ENCODE measurements around the gene NUP214. TPM values are rescaled to one million over a fixed set of nuclear protein-coding genes. Genes with fewer than 3 reads are reported as not detected.

The NUP214 gene
- polyA plus RNA-seq, 1 donor from 2014 or later, result 15.0 TPM

GRCh38 chr9:131193051-131193450 is 67.7 kb downstream of the NUP214 start:
- Histone ChIP-seq H3K4me3 (ENCODE audit: low read length) (no peak overlapping the region), H3K36me3 (ENCODE audit: insufficient read depth, low read length) (no peaks in the 10 kb centered on the region)

GRCh38 chr9:131194762-131195161 is 69.4 kb downstream of the NUP214 start:
- H2AFZ ChIP-seq (ENCODE audit: low read depth, low read length), result no peak overlapping the region
- TF ChIP-seq REST (IDR thresholded peaks at IDR 0.05; ENCODE audit: borderline replicate concordance), result no peak
- TF ChIP-seq CTCF (IDR thresholded peaks at IDR 0.05; ENCODE audit: poor library complexity, severe bottlenecking), result no peak
- no peak for TF ChIP-seq RAD21 (conservative IDR thresholded peaks at IDR 0.05)
- no peak for TF ChIP-seq TAF1 (IDR thresholded peaks at IDR 0.05; ENCODE audit: low read depth)
- TF ChIP-seq POLR2AphosphoS5 (IDR thresholded peaks at IDR 0.05), result no peak
- no peak for TF ChIP-seq MXI1 (conservative IDR thresholded peaks at IDR 0.05; ENCODE audit: poor library complexity, severe bottlenecking)
- TF ChIP-seq SMC3 (conservative IDR thresholded peaks at IDR 0.05; ENCODE audit: poor library complexity), result no peak
- no peak for TF ChIP-seq EZH2 (IDR thresholded peaks at IDR 0.05; ENCODE audit: borderline replicate concordance, insufficient read depth, low read length, poor library complexity, severe bottlenecking)
- no peak for TF ChIP-seq EP300 (conservative IDR thresholded peaks at IDR 0.05; ENCODE audit: poor library complexity, severe bottlenecking)
- peaks cover 8% of the 10 kb centered on the region for H3K36me3 ChIP-seq (ENCODE audit: insufficient read depth, low read length)
- H3F3A ChIP-seq (ENCODE audit: insufficient read depth, low read length, poor library complexity, severe bottlenecking), result no peaks in the 10 kb centered on the region
- H3K9me3 ChIP-seq (ENCODE audit: low read length), result no peaks in the 10 kb centered on the region
- no peaks in the 10 kb centered on the region for H4K20me1 ChIP-seq (ENCODE audit: insufficient read depth)
- no peaks in the 10 kb centered on the region for H3K27me3 ChIP-seq (ENCODE audit: insufficient read depth, low read depth, low read length)
- H3K4me3 ChIP-seq (ENCODE audit: low read length), result no peak overlapping the region
- no peaks in the 10 kb centered on the region for H3K79me2 ChIP-seq (replicated peaks; ENCODE audit: insufficient read depth, low read length)
- H3K9me2 ChIP-seq (ENCODE audit: insufficient read depth, low read length), result no peaks in the 10 kb centered on the region
- H3K4me2 ChIP-seq (ENCODE audit: low read length), result no peak overlapping the region
- H3K27ac ChIP-seq (ENCODE audit: low read length), result no peak overlapping the region
- H3K9ac ChIP-seq (ENCODE audit: low read length), result no peak overlapping the region

More at GRCh38 chr9:131193051-131193450, 67.7 kb downstream of the NUP214 start:
- H3K4me2 ChIP-seq (ENCODE audit: low read length), result no peak overlapping the region
- H3K27me3 ChIP-seq (ENCODE audit: insufficient read depth, low read depth, low read length), result no peaks in the 10 kb centered on the region
- no peak for TF ChIP-seq POLR2AphosphoS5 (IDR thresholded peaks at IDR 0.05)
- TF ChIP-seq MXI1 (conservative IDR thresholded peaks at IDR 0.05; ENCODE audit: poor library complexity, severe bottlenecking), result no peak
- no peaks in the 10 kb centered on the region for H3F3A ChIP-seq (ENCODE audit: insufficient read depth, low read length, poor library complexity, severe bottlenecking)
- no peaks in the 10 kb centered on the region for H4K20me1 ChIP-seq (ENCODE audit: insufficient read depth)
- H2AFZ ChIP-seq (ENCODE audit: low read depth, low read length), result no peak overlapping the region
- no peaks in the 10 kb centered on the region for H3K9me2 ChIP-seq (ENCODE audit: insufficient read depth, low read length)
- H3K79me2 ChIP-seq (replicated peaks; ENCODE audit: insufficient read depth, low read length), result no peaks in the 10 kb centered on the region
- H3K9me3 ChIP-seq (ENCODE audit: low read length), result no peaks in the 10 kb centered on the region
- H3K27ac ChIP-seq (ENCODE audit: low read length), result no peak overlapping the region
- no peak overlapping the region for H3K9ac ChIP-seq (ENCODE audit: low read length)
